Measurements from ENCODE around the gene BAIAP2L1. TPM values are rescaled to one million over a fixed set of nuclear protein-coding genes. Genes with fewer than 3 reads are reported as not detected.

BAIAP2L1 gene
- total and polyA plus RNA-seq, 2 donors (not counting 3 experiments of a cell fraction or from before 2014, with no cell fraction given): 0.32 to 1.1 TPM

GRCh38 chr7:98284335-98285036, 116.4 kb downstream of the BAIAP2L1 start:
- TF ChIP-seq GATA2 (IDR thresholded peaks at IDR 0.05; ENCODE audit: insufficient read depth, insufficient read length, low read depth, low read length) (no peak), POLR2AphosphoS5 (IDR thresholded peaks at IDR 0.05; ENCODE audit: insufficient read depth, low read depth, low read length) (peak; percentile 89), MAX (IDR thresholded peaks at IDR 0.05; ENCODE audit: insufficient read depth, insufficient read length) (peak; percentile 67), JUN (IDR thresholded peaks at IDR 0.05; ENCODE audit: borderline replicate concordance, insufficient read depth, insufficient read length, low read depth) (no peak), FOS (IDR thresholded peaks at IDR 0.05; ENCODE audit: borderline replicate concordance, insufficient read depth, low read length) (peak; percentile 9), POLR2A (IDR thresholded peaks at IDR 0.05; ENCODE audit: low read depth, low read length) (peak; percentile 81), EZH2 (IDR thresholded peaks at IDR 0.05; ENCODE audit: borderline replicate concordance, low read depth, low read length, severe bottlenecking) (no peak), MYC (IDR thresholded peaks at IDR 0.05; ENCODE audit: low read depth, low read length) (peak; percentile 71)
- TF ChIP-seq, protein P1, sequence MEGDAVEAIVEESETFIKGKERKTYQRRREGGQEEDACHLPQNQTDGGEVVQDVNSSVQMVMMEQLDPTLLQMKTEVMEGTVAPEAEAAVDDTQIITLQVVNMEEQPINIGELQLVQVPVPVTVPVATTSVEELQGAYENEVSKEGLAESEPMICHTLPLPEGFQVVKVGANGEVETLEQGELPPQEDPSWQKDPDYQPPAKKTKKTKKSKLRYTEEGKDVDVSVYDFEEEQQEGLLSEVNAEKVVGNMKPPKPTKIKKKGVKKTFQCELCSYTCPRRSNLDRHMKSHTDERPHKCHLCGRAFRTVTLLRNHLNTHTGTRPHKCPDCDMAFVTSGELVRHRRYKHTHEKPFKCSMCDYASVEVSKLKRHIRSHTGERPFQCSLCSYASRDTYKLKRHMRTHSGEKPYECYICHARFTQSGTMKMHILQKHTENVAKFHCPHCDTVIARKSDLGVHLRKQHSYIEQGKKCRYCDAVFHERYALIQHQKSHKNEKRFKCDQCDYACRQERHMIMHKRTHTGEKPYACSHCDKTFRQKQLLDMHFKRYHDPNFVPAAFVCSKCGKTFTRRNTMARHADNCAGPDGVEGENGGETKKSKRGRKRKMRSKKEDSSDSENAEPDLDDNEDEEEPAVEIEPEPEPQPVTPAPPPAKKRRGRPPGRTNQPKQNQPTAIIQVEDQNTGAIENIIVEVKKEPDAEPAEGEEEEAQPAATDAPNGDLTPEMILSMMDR (IDR thresholded peaks at IDR 0.05; ENCODE audit: extremely low read depth in 1 of 2, insufficient read depth in 1 of 2, low read depth in 1 of 2, low read length in 2 of 2): no peak
- Histone ChIP-seq H3K4me1 (ENCODE audit: control insufficient read depth, extremely low read depth, insufficient read depth, low read length) (peaks cover 38% of the 10 kb centered on the region), H3K27ac (ENCODE audit: insufficient read depth, low read depth, low read length) (peak overlapping the region; percentile 72), H3K27me3 (ENCODE audit: control insufficient read depth in 2 of 2, insufficient read depth in 2 of 2, low read length in 2 of 2) (no peaks in the 10 kb centered on the region), H4K20me1 (replicated peaks; ENCODE audit: control insufficient read depth, extremely low read depth, insufficient read depth, low read length) (no peaks in the 10 kb centered on the region), H3K4me3 (replicated peaks in 1 of 3; ENCODE audit: insufficient read depth in 1 of 3, low read depth in 1 of 3, low read length in 3 of 3) (peak overlapping the region in 2 of 3 experiments; percentile 83 to 95), H2AFZ (ENCODE audit: low read depth, low read length) (no peak overlapping the region), H3K9me1 (replicated peaks; ENCODE audit: control insufficient read depth, extremely low read depth, insufficient read depth, low read length) (no peaks in the 10 kb centered on the region), H3K79me2 (ENCODE audit: control insufficient read depth, insufficient read depth, low read length) (peaks cover 76% of the 10 kb centered on the region), H3K4me2 (ENCODE audit: insufficient read depth, low read length) (peak overlapping the region; percentile 87), H3K9me3 (replicated peaks; ENCODE audit: control insufficient read depth, insufficient read depth, low read length) (no peaks in the 10 kb centered on the region), H3K9ac (replicated peaks; ENCODE audit: extremely low read depth, insufficient read depth, low read length) (peak overlapping the region; percentile 59), H3K36me3 (ENCODE audit: control insufficient read depth in 2 of 2, extremely low read depth in 1 of 2, insufficient read depth in 2 of 2, low read length in 2 of 2) (peaks cover 2 to 30% of the 10 kb centered on the region in 2 experiments)
- POLR2A ChIA-PET: no interaction called here
- no TSS peak for BruUV-seq (replicated peaks)
- intact Hi-C loops (cut with micrococcal nuclease) (loop anchor here (1.0 to 5.0 kb wide), 5 partner anchors 32 to 133 kb away; partner anchors contain the start of genes BAIAP2L1 and TECPR1), dilution Hi-C loops (cut with MboI; ENCODE audit: extremely low pct_ligation_motif_present, low sequenced_read_pairs) (no loop called here)
- DNase-seq (ENCODE audit: low read depth, low spot score): peak; percentile 85
- FAIRE-seq: peak; percentile 98
- CTCF ChIA-PET: interaction anchor here (1.2 to 2.9 kb wide), 3 partner anchors 17 to 461 kb away, joined by 5 to 6 read pairs (median 6); no protein-coding TSS in a partner anchor

Data from endothelial cell of umbilical vein (primary cell).